A204.1 (cell line): ENCODE measurements around the gene BARHL1.
"Not testable (repeated sequence)": the region's sequence is repeated elsewhere in the genome, so short reads cannot be mapped to it uniquely, and the experiment has no call there.

ENCODE experiments used
- FAIRE-seq: peaks from 2 replicates; lab custom pipeline; 2012; peaks lifted over from hg19 to GRCh38; lab: Jason Lieb, UNC

BARHL1 gene

DNA sequence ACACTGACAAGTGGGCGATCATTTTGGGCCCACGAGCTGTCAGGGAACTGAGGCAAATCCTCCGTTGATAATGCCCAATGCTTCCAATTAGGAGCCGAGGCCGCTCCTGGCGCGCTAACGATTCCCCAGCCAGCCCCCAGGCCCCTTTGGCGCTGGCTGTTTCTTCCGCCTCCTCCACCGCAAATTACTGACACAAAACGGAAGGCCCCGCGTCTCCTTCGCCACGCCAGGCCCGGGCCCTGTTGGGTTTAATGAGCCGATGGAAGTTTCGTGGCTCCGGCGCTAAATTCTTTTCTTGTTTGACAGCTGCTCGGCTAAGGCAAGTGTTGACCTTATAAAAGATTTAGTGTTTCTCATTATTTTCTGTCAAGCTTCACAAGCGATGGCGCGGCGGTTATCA is 25.7 kb upstream of the BARHL1 start:
- no peak for FAIRE-seq

DNA sequence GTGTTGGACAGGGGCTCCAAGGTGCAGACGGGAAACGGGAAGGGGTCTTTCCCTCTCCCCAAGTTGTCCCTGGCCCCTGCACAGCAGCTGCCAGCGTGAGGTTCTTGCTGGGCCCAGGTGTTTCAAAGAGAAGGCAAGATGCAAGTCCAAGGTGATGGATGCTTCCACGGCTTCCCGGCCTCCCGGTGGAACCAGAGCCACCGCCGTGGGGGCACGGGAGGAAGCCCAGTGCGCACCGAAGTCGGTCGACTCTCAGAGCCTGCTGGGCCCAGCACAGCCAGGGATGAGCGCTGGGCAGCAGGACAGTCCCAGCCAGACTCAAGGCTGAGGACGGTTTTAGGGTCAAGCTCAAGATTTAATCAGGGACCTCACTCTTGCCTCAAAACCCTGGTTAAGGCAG is 25.2 kb upstream of the BARHL1 start:
- FAIRE-seq, result no peak

DNA sequence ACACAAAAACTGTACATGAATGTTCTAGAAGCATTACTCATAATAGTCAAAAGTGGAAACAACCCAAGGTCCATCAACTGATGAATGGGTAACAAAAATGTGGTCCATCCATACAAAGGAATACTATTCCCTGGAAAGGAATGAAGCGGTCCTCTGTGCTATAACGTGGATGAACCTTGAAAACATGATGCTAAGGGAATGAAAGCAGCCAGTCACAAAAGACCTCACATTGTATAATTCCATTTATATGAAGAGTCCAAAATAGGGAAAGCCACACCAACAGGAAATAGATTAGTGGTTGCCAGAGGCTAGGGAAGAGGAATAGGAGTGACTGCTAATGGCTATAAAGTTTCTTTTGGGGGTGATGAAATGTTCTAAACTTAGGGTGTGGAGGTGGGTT is 22.7 kb upstream of the BARHL1 start:
- no peak for FAIRE-seq

DNA sequence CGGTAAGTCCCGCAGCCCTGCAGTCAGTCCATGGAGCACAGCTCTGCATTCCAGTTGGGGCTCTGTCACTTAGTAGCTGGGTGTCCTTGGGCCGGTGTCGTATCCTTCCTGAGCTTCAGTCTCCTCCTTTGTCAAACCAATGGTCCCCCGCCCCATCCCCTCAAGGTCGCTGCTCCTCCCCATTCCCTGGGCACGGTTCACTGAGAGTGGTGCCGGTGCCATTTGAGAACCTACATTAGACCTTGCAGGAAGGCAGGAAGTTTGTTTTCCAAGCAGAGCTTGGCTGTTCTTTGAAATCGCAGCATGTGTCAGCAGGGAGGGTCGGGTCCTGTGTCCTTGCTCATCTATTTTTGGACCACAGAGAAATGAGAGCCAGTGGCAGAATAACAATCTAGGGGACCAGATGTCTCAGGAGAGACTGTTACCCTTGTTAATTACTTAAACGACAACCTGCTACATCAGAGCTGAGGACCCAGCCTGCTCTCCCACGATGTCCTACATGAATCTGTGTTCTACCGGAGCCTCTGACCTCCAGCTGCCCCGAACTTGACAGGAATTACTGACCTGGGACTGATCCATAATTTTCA is 21.7 kb upstream of the BARHL1 start:
- FAIRE-seq, result no peak

DNA sequence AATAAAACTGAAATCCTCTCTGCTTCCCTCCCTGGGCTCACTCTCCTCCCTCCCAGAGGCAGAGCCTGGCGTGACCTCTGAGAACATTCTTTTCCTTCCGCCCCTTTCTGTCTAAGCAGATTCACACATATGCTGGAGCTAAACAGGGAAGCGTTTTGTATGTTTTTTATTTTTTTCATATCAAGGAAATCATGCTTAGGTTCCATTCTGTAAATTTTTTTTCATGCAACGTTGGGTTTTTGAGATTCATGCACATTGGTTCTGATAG is 20.2 kb upstream of the BARHL1 start:
- FAIRE-seq, result no peak

DNA sequence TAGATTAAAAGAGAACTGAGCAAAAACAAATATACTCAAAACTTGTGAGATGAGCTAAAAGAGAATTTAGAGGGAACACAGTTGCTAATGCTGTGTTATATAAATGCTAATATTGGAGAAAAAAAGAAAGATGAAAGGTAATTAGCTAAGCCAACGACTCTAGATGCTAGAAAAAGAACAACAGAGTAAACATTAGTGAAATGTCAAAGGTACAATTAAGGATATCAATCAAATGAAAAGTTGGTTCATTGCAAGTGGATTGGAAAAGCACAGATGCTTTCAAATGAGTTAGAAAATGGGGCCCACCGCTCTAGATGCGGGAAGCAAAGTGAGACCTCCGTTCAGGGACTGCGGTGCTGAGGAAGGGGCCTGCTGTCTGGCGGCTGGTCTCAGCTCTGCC is 17.9 kb upstream of the BARHL1 start:
- FAIRE-seq, result no peak

DNA sequence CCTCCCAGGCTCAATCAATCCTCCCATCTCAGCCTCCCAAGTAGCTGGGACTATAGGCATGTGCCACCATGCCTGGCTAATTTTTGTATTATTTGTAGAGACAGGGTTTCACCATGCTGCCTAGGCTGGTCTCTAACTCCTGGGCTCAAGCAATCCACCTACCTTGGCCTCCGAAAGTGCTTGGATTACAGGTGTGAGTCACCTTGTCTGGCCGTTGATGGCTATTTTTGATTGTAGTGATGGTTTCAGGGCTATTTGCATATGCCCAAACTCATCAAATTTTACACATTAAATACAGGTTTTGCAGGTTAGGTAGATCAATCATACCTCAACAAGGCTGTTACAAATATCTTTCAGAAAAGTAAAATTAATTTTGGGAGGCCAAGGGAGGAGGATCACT is 13.6 kb upstream of the BARHL1 start:
- FAIRE-seq, result not testable (repeated sequence)

DNA sequence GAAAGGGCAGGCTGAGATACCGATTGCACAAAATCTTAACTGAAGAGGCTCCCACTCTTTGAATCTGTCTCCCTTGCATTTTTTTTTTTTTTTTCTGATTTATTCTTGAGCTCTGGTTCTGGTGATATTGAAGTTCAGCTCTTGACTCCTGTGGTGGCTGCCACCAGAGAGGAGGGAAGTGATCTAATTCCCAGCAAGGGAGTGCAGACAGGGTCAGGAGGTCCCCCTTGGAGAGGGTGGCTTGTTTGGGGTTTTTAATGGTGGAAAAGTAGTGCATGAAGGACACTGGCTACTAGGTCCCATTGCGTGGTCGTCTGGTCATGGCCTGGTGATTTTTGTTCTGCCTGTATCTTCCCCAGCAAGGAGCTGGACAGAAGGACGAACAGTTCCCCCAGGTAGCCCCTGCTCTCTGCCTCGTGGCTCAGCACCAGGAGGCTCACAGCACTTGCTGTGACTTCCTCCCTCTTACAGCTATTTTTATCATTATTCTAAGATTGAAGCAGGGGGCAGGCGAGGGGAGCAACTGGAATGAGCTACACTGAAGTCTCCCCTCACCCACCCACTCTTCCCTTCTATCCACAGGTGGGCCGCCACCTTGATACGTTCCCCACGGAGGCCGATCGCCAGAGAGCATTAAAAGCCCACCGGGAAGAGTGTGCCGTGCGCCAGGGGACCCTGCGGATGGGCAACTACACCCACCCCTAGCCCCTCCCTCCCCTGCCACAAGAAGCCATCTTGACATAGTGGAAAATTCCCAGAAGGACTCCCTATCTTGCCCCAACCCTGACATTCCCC is 10.4 kb upstream of the BARHL1 start:
- FAIRE-seq, result no peak

DNA sequence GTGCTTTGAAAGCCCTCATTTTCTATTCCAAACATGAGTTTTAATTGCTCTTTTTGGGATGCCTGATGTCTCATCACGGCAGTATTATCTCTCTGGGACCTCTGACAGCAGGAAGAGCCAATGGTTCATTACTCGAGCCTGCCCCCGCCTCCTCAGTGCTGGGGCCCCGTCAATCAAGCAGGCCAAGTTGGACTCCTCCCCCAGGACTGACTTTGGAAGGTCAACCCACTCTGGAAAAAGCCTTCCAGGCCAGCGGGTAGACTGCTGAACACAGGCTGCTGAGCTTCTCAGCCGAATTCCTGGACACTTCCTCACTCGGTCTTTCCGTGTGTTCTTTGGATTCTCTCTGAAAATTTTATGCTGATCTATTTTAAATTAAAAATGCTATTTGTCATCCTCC is 9.5 kb upstream of the BARHL1 start:
- FAIRE-seq, result no peak

DNA sequence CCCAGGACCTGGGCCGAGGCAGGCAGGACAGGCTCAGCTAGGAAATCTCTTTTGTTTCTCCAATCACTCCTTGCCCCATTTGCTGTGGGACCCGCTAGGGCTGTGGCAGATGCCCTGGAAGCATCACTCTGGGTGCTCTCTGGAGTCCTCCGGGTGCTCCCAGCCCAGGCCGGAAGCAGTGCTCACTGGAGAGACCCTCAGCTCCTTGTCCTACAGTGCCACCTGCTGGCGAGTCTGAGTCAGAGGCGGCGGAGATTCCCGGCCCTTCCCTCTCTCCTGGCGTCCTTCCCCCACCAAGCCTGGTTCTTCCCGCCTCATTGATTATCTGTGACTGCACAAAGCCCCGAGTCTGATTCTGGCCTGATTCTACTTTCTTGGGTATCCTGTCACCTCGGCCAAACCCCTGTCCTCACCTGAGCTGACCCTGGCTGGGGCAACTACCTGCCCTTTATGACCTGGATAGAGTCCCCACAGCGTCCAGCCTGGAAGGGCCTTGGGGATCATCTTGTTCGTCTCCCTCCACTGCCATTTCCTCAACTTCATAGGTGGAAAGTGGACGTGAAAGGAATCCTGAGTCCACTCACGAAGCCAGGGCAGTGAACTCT is 7.3 kb upstream of the BARHL1 start:
- FAIRE-seq, result no peak

DNA sequence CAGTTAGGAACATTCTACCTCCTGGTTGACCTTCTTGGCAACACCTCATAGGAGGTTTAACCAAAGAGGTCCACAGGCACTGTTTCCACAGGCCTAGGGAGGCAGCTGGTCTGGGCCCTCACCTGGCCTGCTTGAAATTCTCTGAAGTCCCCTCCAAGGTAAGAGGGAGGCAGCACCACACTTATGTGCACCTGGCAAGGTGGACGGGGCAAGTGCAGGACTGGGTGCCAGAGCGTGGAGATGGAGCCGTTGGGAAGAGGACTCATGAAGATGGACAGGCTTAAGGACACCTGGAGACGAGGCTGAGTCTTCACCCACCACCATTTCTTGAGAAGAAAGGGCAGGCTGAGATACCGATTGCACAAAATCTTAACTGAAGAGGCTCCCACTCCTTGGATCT is 6.6 kb upstream of the BARHL1 start:
- no peak for FAIRE-seq

DNA sequence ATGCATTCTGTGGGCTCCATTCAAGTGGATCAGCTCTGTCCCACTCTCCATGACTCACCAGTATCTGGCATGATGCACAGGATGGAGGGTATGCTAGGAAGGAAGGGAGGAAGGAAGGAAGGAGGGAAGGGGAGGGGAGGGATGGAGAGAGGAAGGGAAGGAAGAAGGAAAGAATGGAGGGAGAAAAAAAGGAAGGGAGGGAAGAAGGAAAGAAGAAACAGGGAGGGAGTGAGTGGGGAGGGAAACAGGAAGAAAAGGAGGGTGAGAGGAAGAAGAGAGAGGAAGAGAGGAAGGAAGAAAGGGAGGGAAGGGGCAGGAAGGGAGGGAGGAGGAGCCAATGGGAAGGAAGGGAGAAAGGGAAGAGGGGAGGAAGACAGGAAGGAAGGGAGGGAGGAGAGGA is 5.3 kb upstream of the BARHL1 start:
- no peak for FAIRE-seq

DNA sequence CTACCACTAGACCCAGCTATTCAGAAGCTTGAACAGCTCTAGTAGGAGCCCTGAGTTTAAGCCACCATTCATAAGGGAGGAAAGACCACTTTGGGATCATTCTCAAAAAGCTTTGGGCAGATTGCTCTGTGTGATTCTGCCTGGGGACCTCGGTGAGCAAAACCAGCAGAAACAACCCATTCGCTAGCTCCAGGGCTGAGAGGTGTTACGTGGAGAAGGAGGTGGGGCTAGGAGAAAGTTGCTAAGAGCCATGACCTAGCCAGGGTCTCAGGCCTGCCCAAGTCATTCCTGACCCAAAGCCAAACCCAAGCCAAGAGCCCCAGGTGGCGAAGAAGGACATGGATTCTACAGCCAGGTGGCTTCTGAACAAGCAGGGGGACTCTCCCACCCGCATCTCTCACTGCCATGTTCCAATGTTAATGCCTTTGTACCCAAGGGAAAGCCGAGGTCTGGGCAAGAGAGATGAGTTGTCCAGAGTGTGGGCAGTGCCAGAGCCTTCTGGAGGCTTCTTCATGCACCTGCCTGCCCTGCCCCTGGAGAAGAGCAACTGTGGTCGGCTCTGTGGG is 4.0 kb upstream of the BARHL1 start:
- FAIRE-seq, result no peak

DNA sequence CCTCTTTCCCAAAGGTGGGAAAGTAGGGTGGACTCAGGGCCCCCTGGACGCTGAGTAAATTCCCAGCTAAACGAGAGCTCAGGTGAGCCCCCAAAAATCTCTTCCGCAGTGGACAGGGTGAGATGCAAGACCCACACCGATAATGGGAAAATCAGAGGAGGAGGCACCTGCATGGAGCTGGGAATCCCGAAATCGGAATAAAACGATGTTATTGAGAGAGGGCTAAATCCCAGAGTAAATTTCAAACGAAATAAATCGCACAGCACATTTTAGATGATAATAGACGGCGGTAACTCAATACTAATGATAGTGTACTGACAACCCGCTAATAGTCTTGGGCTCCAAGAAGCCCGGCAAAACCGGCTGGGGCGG is 3.0 kb upstream of the BARHL1 start:
- no peak for FAIRE-seq

DNA sequence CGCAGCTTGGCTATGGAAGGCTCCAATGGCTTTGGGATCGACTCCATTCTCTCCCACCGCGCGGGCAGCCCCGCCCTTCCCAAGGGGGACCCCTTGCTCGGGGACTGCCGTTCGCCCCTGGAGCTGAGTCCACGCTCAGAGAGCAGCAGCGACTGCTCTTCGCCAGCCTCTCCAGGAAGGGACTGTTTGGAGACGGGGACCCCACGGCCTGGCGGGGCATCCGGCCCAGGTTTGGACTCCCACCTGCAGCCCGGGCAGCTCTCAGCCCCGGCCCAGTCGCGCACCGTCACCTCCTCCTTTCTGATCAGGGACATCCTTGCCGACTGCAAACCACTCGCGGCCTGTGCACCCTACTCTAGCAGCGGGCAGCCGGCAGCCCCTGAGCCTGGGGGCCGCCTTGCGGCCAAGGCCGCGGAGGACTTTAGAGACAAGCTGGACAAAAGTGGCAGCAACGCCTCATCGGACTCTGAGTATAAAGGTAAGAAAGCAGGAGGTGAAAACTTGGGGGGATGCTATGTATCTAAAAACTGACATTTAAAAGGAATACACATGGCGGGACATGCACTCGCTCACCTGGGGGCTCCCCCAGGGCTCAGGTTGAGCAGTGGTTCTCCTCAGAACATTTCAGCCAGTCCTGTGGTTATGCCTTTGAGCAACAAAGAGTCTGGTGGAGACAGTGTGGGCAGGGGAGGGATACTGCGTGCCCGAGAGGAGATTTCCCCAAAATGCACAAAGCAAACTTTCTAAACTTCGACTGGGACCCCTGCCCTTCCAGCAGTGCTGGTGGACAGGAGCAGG is 579 bp downstream of the BARHL1 start:
- FAIRE-seq, result no peak

DNA sequence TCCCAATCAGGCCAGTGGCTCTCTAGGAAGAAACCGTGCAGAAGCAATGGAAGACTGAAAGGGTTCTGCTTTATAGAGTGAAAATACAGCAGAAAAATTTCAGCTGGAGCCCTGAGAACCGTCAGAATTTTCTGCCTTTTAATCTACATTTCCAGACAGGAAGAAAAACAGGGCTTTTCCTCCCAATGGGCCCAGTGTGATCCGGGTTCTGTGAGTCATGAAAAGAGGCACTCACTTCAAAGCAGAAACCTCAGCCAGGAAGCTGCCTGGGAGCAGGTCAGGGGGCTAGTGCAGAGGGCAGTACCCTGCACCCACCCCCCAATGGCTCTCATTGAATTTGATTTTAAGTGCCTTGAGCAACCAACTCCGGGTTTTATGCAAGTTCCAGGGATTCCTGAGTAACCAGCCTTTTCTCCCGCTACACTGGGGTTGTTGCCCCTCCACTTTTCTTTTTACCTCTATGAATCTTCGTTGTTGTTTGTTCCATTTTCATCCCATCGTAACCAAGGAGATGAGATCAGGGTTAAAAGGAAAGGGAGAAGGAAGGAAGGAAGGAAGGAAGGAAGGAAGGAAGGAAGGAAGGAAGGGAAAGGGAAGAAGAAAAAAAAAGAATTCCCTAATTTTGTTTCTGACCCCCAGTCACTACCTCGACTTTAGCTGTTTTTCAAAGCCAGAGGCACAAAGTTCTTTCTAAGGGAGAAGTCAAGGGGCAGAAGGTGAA is 1.3 kb downstream of the BARHL1 start:
- FAIRE-seq, result no peak

DNA sequence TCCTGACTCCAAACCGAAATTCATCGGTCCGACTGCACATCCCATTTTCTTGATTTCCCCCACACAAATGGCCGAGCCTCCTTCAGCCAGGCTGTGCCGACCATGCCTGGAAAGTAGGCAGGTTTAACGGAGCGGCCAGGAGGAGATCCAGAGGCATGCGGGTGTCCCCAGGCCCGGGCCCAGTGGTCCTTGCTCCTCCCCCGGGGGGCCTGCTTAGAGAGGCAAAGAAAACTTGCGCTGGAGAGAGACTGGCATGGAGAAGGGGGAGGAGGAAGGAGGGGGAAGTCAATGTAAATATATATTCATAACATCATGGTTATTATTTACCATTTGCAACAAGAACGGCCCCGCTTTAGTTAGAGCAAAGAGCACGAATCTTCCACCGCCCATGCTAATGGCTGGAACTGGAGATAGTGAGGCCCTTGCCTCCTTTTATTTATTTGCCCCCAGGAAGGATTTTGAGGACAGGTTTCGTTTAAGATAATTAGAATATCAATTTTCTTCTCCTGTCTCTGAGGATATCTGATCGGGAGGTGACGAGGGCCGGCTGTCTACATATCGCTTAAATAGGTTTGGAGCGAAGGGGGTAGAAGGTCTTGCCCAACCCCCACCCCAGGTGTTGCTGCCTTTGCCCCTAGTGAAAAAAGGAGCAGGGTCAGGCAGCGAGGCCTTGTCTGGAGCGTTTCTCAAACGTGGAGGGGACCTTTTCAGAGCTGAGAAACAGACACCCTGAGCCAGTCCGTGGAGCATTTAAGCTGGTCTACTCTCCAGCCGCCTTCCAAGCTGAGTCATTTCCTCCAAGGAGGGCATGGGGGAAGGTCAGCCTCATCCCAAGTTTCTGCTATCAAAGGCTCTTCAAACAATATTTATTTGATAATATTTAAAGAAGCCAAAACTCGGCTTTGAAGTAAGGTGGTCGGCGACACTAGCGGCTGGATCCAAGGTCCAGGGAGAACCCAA is 2.5 kb downstream of the BARHL1 start:
- no peak for FAIRE-seq

DNA sequence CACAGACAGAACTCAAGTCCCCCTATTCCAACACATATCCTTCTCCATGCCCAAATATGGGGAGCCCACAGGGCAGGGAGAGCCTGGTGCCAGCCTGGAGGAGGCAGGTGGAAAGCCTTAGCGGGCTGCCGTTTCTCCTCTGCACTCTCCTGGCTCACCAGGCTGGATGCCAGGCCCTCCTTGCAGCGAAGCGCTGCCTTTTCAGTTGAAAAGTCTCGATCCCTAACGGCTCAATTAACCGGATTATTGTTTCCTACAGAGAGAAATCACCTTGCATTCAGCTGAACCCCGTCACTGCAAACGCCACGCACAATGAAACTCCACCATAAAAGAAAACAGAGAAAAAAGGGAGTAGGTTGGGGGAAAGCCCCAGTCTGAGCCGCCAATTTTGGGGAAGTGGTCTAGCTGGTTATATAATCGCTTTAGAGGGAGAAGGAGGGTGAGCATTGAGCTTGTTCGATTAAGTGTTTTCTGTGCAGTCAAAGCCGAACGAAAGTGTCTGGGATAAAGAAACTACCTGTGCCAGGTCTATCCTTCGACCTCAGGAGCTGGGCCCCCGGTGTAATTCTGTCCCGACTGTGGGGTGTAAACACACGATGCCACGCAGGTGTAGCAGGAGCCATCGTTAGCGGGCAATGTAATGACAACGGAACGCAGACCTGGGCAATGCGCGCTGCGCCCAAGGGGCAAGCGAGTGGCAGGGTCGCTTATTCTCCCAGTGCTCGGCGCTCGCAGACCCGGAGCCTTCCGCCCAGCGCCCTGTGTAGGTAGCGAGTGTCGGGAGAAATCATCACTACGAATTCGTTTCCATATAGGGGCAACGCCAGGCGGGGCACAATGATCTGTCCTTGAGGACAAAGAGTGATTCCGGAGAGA is 3.8 kb downstream of the BARHL1 start:
- FAIRE-seq, result no peak

DNA sequence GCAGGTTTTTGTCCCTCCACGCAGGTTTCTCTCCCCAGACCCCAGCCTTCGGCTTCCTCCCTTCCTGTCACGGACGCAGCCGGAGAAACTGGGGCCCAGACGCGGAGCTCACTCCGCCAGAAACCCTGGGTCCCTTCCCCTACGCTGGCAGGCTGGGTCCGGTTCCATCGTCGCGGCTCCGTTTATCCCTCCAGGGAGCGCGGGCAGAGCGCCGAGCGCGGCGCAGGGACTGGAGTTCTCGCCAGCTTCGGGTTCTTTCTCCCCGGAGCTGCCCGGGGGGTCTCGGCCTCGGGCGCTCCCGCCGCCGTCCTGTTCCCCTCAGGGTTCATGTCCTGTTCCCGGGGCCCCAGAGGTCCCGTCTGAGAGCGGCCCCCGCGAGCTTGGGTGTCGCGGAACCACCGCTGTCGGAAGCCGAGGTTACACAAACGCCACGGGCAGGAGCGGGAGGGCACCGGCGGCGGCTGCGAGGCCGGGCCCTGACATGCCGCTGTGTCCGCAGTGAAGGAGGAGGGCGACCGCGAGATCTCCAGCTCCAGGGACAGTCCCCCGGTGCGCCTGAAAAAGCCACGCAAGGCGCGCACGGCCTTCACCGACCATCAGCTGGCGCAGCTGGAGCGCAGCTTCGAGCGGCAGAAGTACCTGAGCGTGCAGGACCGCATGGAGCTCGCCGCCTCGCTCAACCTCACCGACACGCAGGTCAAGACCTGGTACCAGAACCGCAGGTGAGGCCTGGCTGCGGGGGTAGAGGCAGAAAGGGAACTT is 4.6 kb downstream of the BARHL1 start:
- FAIRE-seq, result no peak

DNA sequence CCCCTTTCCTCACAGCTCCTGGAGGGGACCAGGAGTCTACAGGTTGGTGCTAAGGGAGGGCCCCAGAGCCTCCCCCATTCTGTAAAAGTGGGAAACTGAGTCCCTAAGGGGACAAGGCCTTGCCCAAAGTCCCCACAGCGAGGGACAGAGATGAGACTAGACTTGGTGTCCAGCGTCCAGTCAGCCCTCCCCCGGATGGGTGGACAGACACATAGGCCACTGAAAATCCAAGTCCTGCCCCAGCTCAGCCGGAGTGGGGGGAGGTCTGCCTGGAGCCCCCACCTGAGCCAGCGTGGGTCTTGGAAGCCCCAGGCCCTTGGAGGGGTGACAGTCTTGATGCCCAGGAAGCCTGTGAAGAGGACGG is 5.2 kb downstream of the BARHL1 start:
- FAIRE-seq, result no peak
